ENCODE measurements around the gene MAFG. TPM values are rescaled to one million over a fixed set of nuclear protein-coding genes. Genes with fewer than 3 reads are reported as not detected.

Gene MAFG
- total RNA-seq, 5 donors from 2014 or later (not counting 1 experiment from before 2014, with no cell fraction given): 10.6 to 24.8 (median 18.8) TPM

DNA sequence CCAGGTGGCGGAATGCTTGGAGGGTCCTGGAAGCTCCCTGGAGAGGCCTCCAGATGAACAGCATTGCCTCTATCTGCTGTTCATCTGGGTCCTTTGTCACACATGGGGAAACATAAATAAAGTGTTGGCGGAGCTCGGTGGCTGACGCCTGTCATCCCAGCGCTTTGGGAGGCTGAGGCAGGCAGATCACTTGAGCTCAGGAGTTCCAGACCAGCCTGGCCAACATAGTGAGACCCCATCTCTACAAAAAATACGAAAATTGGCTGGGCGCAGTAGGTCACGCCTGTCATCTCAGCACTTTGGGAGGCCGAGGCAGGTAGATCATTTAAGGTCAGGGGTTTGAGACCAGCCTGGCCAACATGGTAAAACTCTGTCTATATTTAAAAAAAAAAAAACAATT, 17.3 kb upstream of the MAFG start:
- WGBS (ENCODE audit: insufficient coverage): 94% methylated on average over 7 of the region's 9 CpGs
- no peaks in the 10 kb centered on the region for H3K36me3 Mint-ChIP-seq
- H3K9me3 ChIP-seq: no peaks in the 10 kb centered on the region
- ATAC-seq (replicated peaks in 1 of 4) (no peak), DNase-seq (no peak)
- no peaks in the 10 kb centered on the region for H3K9me3 Mint-ChIP-seq
- H3K4me1 Mint-ChIP-seq: no peaks in the 10 kb centered on the region
- H3K4me3 ChIP-seq (ENCODE audit: control insufficient read depth in 1 of 2, extremely low read depth in 1 of 2, low read length in 1 of 2): no peak overlapping the region
- POLR2A ChIA-PET: no interaction called here
- H3K4me1 ChIP-seq (ENCODE audit: control insufficient read depth in 1 of 2, extremely low read depth in 1 of 2, insufficient read depth in 2 of 2, low read length in 2 of 2): no peaks in the 10 kb centered on the region
- no peaks in the 10 kb centered on the region for H3K36me3 ChIP-seq (ENCODE audit: control insufficient read depth in 2 of 2, extremely low read depth in 1 of 2, insufficient read depth in 1 of 2, low read length in 1 of 2)
- H3K4me3 Mint-ChIP-seq: no peak overlapping the region
- peaks cover 0 to 9% of the 10 kb centered on the region in 2 donors for H3K27me3 Mint-ChIP-seq
- CTCF ChIA-PET: interaction anchor here in 1 of 2 donors (0.7 kb wide), 1 partner anchor 17 kb away, joined by 4 read pairs; the partner anchor contains the start of gene MAFG
- H3K27ac ChIP-seq (ENCODE audit: low read length): no peak overlapping the region
- H3K27me3 ChIP-seq (replicated peaks in 1 of 2; ENCODE audit: control insufficient read depth in 2 of 2, extremely low read depth in 1 of 2, insufficient read depth in 2 of 2, low read length in 1 of 2): peaks cover 0 to 42% of the 10 kb centered on the region in 2 experiments
- no peak overlapping the region for H3K27ac Mint-ChIP-seq

DNA sequence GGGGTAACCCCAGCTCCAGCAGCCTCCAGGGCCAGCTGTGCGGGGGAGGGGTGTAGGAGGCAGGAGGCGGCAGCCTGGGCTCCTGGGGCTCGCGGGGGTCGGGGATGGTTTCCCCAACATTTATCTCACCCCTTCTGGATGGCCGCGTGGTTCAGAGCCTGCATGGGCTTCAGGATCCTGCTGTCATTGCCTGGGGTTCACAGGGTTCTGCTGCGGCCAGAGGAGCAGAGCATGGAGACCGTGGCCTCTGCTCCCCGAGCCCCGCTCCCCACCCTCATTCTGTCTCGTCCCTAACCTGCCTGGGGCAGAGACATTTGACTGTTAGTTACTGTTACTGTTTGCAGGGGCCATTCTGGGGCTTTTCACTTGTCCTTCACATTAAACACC, 14.6 kb upstream of the MAFG start:
- POLR2A ChIA-PET: no interaction called here
- DNase-seq: no peak

GRCh38 chr17:81941484-81942166, 14.1 kb upstream of the MAFG start:
- H3K4me3 ChIP-seq (ENCODE audit: control insufficient read depth in 1 of 2, extremely low read depth in 1 of 2, low read length in 1 of 2): no peak overlapping the region
- POLR2A ChIA-PET: no interaction called here
- H3K4me1 ChIP-seq (ENCODE audit: control insufficient read depth in 1 of 2, extremely low read depth in 1 of 2, insufficient read depth in 2 of 2, low read length in 2 of 2): peaks cover 3 to 13% of the 10 kb centered on the region in 2 experiments
- no peak for DNase-seq
- CTCF ChIA-PET: no interaction called here
- H3K9me3 ChIP-seq: no peaks in the 10 kb centered on the region
- Mint-ChIP-seq H3K4me3 (no peak overlapping the region), H3K4me1 (peaks cover 3 to 5% (median 5%) of the 10 kb centered on the region in 3 donors), H3K36me3 (no peaks in the 10 kb centered on the region), H3K27me3 (peaks cover 0 to 7% of the 10 kb centered on the region in 2 donors), H3K27ac (no peak overlapping the region), H3K9me3 (no peaks in the 10 kb centered on the region)
- no peaks in the 10 kb centered on the region for H3K36me3 ChIP-seq (ENCODE audit: control insufficient read depth in 2 of 2, extremely low read depth in 1 of 2, insufficient read depth in 1 of 2, low read length in 1 of 2)
- ATAC-seq (replicated peaks in 1 of 4): no peak
- H3K27me3 ChIP-seq (replicated peaks in 1 of 2; ENCODE audit: control insufficient read depth in 2 of 2, extremely low read depth in 1 of 2, insufficient read depth in 2 of 2, low read length in 1 of 2): peaks cover 0 to 57% of the 10 kb centered on the region in 2 experiments
- 62% methylated on average over 24 of the region's 30 CpGs for WGBS (ENCODE audit: insufficient coverage)
- no peak overlapping the region for H3K27ac ChIP-seq (ENCODE audit: low read length)

More for the DNA sequence above, 14.6 kb upstream of the MAFG start:
- Histone ChIP-seq H3K4me1 (ENCODE audit: control insufficient read depth in 1 of 2, extremely low read depth in 1 of 2, insufficient read depth in 2 of 2, low read length in 2 of 2) (peaks cover 0 to 9% of the 10 kb centered on the region in 2 experiments), H3K27ac (ENCODE audit: low read length) (no peak overlapping the region), H3K9me3 (no peaks in the 10 kb centered on the region), H3K36me3 (ENCODE audit: control insufficient read depth in 2 of 2, extremely low read depth in 1 of 2, insufficient read depth in 1 of 2, low read length in 1 of 2) (no peaks in the 10 kb centered on the region), H3K4me3 (ENCODE audit: control insufficient read depth in 1 of 2, extremely low read depth in 1 of 2, low read length in 1 of 2) (no peak overlapping the region), H3K27me3 (replicated peaks in 1 of 2; ENCODE audit: control insufficient read depth in 2 of 2, extremely low read depth in 1 of 2, insufficient read depth in 2 of 2, low read length in 1 of 2) (peaks cover 0 to 54% of the 10 kb centered on the region in 2 experiments)
- no peak overlapping the region for H3K4me3 Mint-ChIP-seq
- WGBS (ENCODE audit: insufficient coverage): 70% methylated on average over 7 of the region's 12 CpGs
- peaks cover 3 to 5% (median 5%) of the 10 kb centered on the region in 3 donors for H3K4me1 Mint-ChIP-seq
- no peaks in the 10 kb centered on the region for H3K9me3 Mint-ChIP-seq
- CTCF ChIA-PET: no interaction called here
- no peak overlapping the region for H3K27ac Mint-ChIP-seq
- peaks cover 0 to 9% of the 10 kb centered on the region in 2 donors for H3K27me3 Mint-ChIP-seq
- no peaks in the 10 kb centered on the region for H3K36me3 Mint-ChIP-seq
- ATAC-seq (replicated peaks in 1 of 4): no peak

- H3K9me3 Mint-ChIP-seq: no peaks in the 10 kb centered on the region
- no peak overlapping the region for H3K27ac Mint-ChIP-seq
- Histone ChIP-seq H3K27ac (ENCODE audit: low read length) (no peak overlapping the region), H3K36me3 (ENCODE audit: control insufficient read depth in 2 of 2, extremely low read depth in 1 of 2, insufficient read depth in 1 of 2, low read length in 1 of 2) (no peaks in the 10 kb centered on the region), H3K9me3 (no peaks in the 10 kb centered on the region), H3K4me3 (ENCODE audit: control insufficient read depth in 1 of 2, extremely low read depth in 1 of 2, low read length in 1 of 2) (no peak overlapping the region), H3K27me3 (replicated peaks in 1 of 2; ENCODE audit: control insufficient read depth in 2 of 2, extremely low read depth in 1 of 2, insufficient read depth in 2 of 2, low read length in 1 of 2) (peaks cover 0 to 60% of the 10 kb centered on the region in 2 experiments), H3K4me1 (ENCODE audit: control insufficient read depth in 1 of 2, extremely low read depth in 1 of 2, insufficient read depth in 2 of 2, low read length in 2 of 2) (peaks cover 4 to 16% of the 10 kb centered on the region in 2 experiments)
- H3K36me3 Mint-ChIP-seq: no peaks in the 10 kb centered on the region
- DNase-seq: no peak
- WGBS (ENCODE audit: insufficient coverage): 93% methylated on average over 56 of the region's 56 CpGs
- POLR2A ChIA-PET: no interaction called here
- peaks cover 0 to 7% of the 10 kb centered on the region in 2 donors for H3K27me3 Mint-ChIP-seq
- CTCF ChIA-PET: no interaction called here
- no peak for ATAC-seq (replicated peaks in 1 of 4)
- peaks cover 5 to 6% (median 5%) of the 10 kb centered on the region in 3 donors for H3K4me1 Mint-ChIP-seq
- no peak overlapping the region for H3K4me3 Mint-ChIP-seq
These were observed 13.3 kb upstream of the MAFG start for GRCh38 chr17:81940538-81941483.

DNA sequence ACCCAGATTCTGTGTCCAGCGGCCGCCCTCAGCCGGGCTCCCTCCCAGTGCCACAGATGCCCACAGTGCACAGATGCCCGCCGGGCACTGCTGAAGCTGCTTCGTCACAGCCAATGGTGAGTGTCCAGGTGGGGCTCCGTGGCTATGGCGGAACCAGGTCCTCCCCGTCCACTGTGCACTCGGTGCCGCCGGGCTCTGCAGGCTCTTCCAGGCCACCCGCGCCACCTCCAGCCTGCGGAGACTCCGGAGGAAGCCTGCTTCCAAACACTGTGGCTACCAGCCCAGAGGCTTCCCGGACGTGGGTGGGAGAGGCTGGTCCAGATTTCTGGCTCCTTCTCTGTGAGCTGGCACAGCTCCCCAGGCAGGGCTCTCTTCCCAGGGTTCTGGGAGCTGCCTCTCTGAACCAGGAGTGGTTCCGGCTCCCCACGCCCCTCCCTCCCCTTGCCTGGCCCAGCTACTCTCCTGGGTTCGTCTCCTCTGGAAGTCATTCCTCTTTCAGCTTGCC, 12.4 kb upstream of the MAFG start:
- Mint-ChIP-seq H3K27ac (no peak overlapping the region), H3K4me1 (peaks cover 5 to 7% (median 6%) of the 10 kb centered on the region in 3 donors), H3K27me3 (peaks cover 0 to 7% of the 10 kb centered on the region in 2 donors), H3K4me3 (no peak overlapping the region), H3K9me3 (no peaks in the 10 kb centered on the region), H3K36me3 (no peaks in the 10 kb centered on the region)
- Histone ChIP-seq H3K27ac (ENCODE audit: low read length) (no peak overlapping the region), H3K4me3 (ENCODE audit: control insufficient read depth in 1 of 2, extremely low read depth in 1 of 2, low read length in 1 of 2) (no peak overlapping the region), H3K36me3 (ENCODE audit: control insufficient read depth in 2 of 2, extremely low read depth in 1 of 2, insufficient read depth in 1 of 2, low read length in 1 of 2) (no peaks in the 10 kb centered on the region), H3K27me3 (replicated peaks in 1 of 2; ENCODE audit: control insufficient read depth in 2 of 2, extremely low read depth in 1 of 2, insufficient read depth in 2 of 2, low read length in 1 of 2) (peaks cover 0 to 58% of the 10 kb centered on the region in 2 experiments), H3K4me1 (ENCODE audit: control insufficient read depth in 1 of 2, extremely low read depth in 1 of 2, insufficient read depth in 2 of 2, low read length in 2 of 2) (peaks cover 4 to 16% of the 10 kb centered on the region in 2 experiments), H3K9me3 (no peaks in the 10 kb centered on the region)
- ATAC-seq (replicated peaks in 1 of 4) (no peak), DNase-seq (no peak)
- CTCF ChIA-PET: no interaction called here
- 94% methylated on average over 20 of the region's 21 CpGs for WGBS (ENCODE audit: insufficient coverage)
- POLR2A ChIA-PET: interaction anchor here in 1 of 2 donors (0.6 kb wide), 1 partner anchor 620 kb away, joined by 5 read pairs; no protein-coding TSS in a partner anchor

GRCh38 chr17:81939218-81939617, 11.7 kb upstream of the MAFG start:
- Mint-ChIP-seq H3K36me3 (no peaks in the 10 kb centered on the region), H3K4me3 (no peak overlapping the region), H3K27me3 (peaks cover 0 to 7% of the 10 kb centered on the region in 2 donors), H3K9me3 (no peaks in the 10 kb centered on the region), H3K4me1 (peaks cover 5 to 7% (median 6%) of the 10 kb centered on the region in 3 donors), H3K27ac (no peak overlapping the region)
- Histone ChIP-seq H3K27ac (ENCODE audit: low read length) (no peak overlapping the region), H3K9me3 (no peaks in the 10 kb centered on the region), H3K27me3 (replicated peaks in 1 of 2; ENCODE audit: control insufficient read depth in 2 of 2, extremely low read depth in 1 of 2, insufficient read depth in 2 of 2, low read length in 1 of 2) (peaks cover 0 to 52% of the 10 kb centered on the region in 2 experiments), H3K36me3 (ENCODE audit: control insufficient read depth in 2 of 2, extremely low read depth in 1 of 2, insufficient read depth in 1 of 2, low read length in 1 of 2) (no peaks in the 10 kb centered on the region), H3K4me1 (ENCODE audit: control insufficient read depth in 1 of 2, extremely low read depth in 1 of 2, insufficient read depth in 2 of 2, low read length in 2 of 2) (peaks cover 4 to 16% of the 10 kb centered on the region in 2 experiments), H3K4me3 (ENCODE audit: control insufficient read depth in 1 of 2, extremely low read depth in 1 of 2, low read length in 1 of 2) (no peak overlapping the region)
- CTCF ChIA-PET: no interaction called here
- ATAC-seq (replicated peaks in 1 of 4) (no peak), DNase-seq (no peak)
- 55% methylated on average over 11 of the region's 15 CpGs for WGBS (ENCODE audit: insufficient coverage)
- POLR2A ChIA-PET: no interaction called here

Data from T-cell (primary cell).